Calu3 (cell line): ENCODE data around the gene TP53I11. TPM values are rescaled to one million over a fixed set of nuclear protein-coding genes. Genes with fewer than 3 reads are reported as not detected.

Experiments
- BruUV-seq: library from RNA; stranded (reverse); fragments of 400-500 nt; replicated peaks from 2 replicates; lab custom pipeline; 2021; lab: Mats Ljungman, UMichigan
- CTCF ChIA-PET: fragments of 300-600 bp; sonication (Branson Sonifier 250); formaldehyde crosslinking; loops from one replicate; lab custom pipeline; 2022; ENCODE audit warnings: antibody characterized with exemption; lab: Charles Lee
- DNase-seq: peaks from one replicate; pipeline ENCODE4 v3.0.0; 2022
- H3K27ac Mint-ChIP-seq: one replicate; pipeline ENCODE4 v1.8.0; 2022; ENCODE audit warnings: mixed read lengths; ENCODE audit not compliant: unreplicated experiment
- H3K27me3 Mint-ChIP-seq: one replicate; pipeline ENCODE4 v1.8.0; 2022; ENCODE audit warnings: mixed read lengths; ENCODE audit not compliant: unreplicated experiment
- H3K36me3 Mint-ChIP-seq: one replicate; pipeline ENCODE4 v1.8.0; 2022; ENCODE audit warnings: mild to moderate bottlenecking, moderate library complexity, mixed read lengths; ENCODE audit not compliant: insufficient read depth, unreplicated experiment
- H3K4me1 Mint-ChIP-seq: one replicate; pipeline ENCODE4 v1.8.0; 2022; ENCODE audit warnings: mild to moderate bottlenecking, low read depth, mixed read lengths; ENCODE audit not compliant: unreplicated experiment
- H3K4me3 Mint-ChIP-seq: one replicate; pipeline ENCODE4 v1.8.0; 2022; ENCODE audit warnings: mild to moderate bottlenecking, low read depth, moderate library complexity, mixed read lengths; ENCODE audit not compliant: unreplicated experiment
- H3K9me3 Mint-ChIP-seq: one replicate; pipeline ENCODE4 v1.8.0; 2022; ENCODE audit warnings: low read depth, mixed read lengths; ENCODE audit not compliant: unreplicated experiment
- intact Hi-C: fragments of 100-400 bp; cut with micrococcal nuclease; formaldehyde crosslinking; loops from one replicate; pipeline ENCODE4 v1.10.0; 2022; ENCODE audit not compliant: unreplicated experiment
- total RNA-seq: library from RNA; stranded (reverse); gene quantifications from 2 replicates; pipeline ENCODE4 v1.2.3, GENCODE V29; 2022
- TF ChIP-seq, protein P1 (sequence below): fragments of 200-600 bp; IDR thresholded peaks from one replicate; pipeline ENCODE4 v1.8.0; 2022; ENCODE audit warnings: antibody characterized with exemption; ENCODE audit not compliant: unreplicated experiment

Gene TP53I11
- total RNA-seq, 1 experiment from 2014 or later = 27.8 TPM

DNA sequence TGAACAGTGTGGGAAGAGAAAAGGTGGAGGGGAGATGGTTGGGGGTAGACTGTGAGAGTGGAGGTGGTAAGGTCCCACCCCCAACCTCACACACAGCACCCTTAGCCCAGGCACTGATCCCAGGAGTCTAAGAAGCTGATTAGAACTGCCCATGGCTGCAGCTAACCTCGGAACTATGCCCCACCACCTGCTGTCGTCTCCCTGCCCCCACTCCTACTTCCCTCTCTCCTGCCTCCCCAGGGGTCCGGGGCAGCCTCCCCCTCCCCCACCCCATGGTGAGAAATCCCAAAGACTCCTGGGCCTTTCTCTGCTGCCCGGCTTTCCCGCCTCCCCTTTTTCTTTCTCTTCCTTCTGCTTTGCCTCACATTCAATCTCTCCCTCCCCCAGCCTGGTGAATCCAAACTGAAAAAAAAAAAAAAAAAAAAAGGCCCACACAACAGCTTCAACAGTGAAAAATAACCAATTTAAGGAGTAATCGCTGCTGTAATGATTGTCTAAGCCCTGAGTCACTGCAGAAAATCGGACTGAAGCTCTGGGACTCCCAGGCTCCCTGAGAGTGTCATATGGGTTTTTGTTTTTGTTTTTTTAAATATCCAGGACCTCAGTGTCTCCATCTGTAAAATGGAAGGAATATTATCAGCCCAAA, 9.6 kb upstream of the TP53I11 start:
- intact Hi-C loops = no loop called here
- H3K27ac Mint-ChIP-seq = no peak overlapping the region
- peaks cover 20% of the 10 kb centered on the region for H3K4me1 Mint-ChIP-seq
- no peaks in the 10 kb centered on the region for H3K9me3 Mint-ChIP-seq
- no peak overlapping the region for H3K4me3 Mint-ChIP-seq
- no peak for DNase-seq
- TF ChIP-seq, protein P1, sequence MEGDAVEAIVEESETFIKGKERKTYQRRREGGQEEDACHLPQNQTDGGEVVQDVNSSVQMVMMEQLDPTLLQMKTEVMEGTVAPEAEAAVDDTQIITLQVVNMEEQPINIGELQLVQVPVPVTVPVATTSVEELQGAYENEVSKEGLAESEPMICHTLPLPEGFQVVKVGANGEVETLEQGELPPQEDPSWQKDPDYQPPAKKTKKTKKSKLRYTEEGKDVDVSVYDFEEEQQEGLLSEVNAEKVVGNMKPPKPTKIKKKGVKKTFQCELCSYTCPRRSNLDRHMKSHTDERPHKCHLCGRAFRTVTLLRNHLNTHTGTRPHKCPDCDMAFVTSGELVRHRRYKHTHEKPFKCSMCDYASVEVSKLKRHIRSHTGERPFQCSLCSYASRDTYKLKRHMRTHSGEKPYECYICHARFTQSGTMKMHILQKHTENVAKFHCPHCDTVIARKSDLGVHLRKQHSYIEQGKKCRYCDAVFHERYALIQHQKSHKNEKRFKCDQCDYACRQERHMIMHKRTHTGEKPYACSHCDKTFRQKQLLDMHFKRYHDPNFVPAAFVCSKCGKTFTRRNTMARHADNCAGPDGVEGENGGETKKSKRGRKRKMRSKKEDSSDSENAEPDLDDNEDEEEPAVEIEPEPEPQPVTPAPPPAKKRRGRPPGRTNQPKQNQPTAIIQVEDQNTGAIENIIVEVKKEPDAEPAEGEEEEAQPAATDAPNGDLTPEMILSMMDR = no peak
- BruUV-seq = no TSS peak
- peaks cover 5% of the 10 kb centered on the region for H3K36me3 Mint-ChIP-seq
- CTCF ChIA-PET = interaction anchor here (0.6 to 0.8 kb wide), 2 partner anchors 13 to 71 kb away, joined by 3 to 6 read pairs; no protein-coding TSS in a partner anchor
- peaks cover 4% of the 10 kb centered on the region for H3K27me3 Mint-ChIP-seq

DNA sequence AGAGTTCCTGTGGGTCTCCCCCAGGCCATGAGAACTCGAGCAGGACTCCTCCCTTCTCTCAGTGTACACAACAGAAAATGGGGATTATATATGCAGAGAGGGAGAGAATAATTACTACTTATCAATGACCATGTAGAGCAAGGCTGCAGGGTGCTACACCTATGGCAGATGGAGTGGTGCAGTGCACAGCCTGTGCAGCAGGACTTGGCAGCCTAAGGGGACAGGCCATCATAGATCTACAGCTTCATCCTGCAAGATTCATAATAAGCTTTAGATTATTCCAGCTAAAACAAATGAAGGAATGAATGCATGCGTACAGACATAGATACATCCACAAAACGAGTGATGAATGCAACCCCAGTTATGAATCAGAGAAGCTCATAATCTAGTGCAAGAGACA, 8.4 kb upstream of the TP53I11 start:
- intact Hi-C loops = loop anchor here (10.0 kb wide), 1 partner anchor 86 kb away; no protein-coding TSS in a partner anchor
- H3K36me3 Mint-ChIP-seq = peaks cover 5% of the 10 kb centered on the region
- TF ChIP-seq, protein P1 = no peak
- H3K4me1 Mint-ChIP-seq = peaks cover 32% of the 10 kb centered on the region
- H3K27ac Mint-ChIP-seq = no peak overlapping the region
- no peak overlapping the region for H3K4me3 Mint-ChIP-seq
- no peak for DNase-seq
- no peaks in the 10 kb centered on the region for H3K27me3 Mint-ChIP-seq
- H3K9me3 Mint-ChIP-seq = no peaks in the 10 kb centered on the region
- no TSS peak for BruUV-seq
- CTCF ChIA-PET = interaction anchor here (0.5 to 1.2 kb wide), 3 partner anchors 14 to 21 kb away, joined by 3 to 4 read pairs (median 3); no protein-coding TSS in a partner anchor

DNA sequence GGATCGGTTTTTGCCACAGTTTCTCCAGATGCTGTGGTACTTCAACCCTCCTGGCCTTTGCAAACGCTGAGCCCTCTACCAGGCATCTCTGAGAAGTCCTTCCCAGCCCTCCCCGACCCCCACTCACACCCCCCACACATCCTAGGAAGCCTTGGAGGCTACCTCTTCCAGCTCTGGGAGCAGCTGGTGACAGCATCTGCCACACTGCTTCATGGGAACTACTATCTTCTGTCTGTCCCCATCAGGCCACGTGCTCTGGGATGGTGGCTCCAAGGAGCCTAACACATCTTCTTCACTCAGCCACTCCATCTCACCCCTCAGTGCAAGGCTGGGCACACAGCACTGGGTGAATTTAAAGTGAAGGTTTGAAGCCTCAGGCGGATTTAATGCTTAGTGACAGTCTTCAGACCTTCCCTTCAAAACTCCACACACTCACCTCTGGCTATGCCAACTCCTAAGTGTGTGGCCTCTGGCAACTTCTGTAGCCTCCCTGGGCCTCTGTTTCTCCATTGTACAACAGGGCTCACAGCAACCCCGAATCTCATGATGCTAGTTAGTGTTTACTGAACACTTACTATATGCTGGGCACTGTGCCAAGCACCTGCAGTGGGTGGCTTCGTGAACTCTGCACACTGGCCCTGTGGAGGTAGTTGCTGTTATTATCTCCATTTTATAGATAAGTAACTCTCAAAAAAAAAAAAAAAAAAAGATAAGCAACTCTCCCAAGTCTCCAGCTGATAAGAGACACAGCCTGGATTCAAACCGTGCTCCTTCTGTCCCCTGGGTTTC, 7.3 kb upstream of the TP53I11 start:
- no peak for DNase-seq
- Mint-ChIP-seq H3K36me3 (peaks cover 5% of the 10 kb centered on the region), H3K9me3 (no peaks in the 10 kb centered on the region), H3K4me3 (no peak overlapping the region), H3K4me1 (peaks cover 32% of the 10 kb centered on the region), H3K27me3 (no peaks in the 10 kb centered on the region), H3K27ac (no peak overlapping the region)
- BruUV-seq = no TSS peak
- CTCF ChIA-PET = interaction anchor here (0.6 to 1.2 kb wide), 2 partner anchors 22 to 1657 kb away, joined by 3 to 4 read pairs; no protein-coding TSS in a partner anchor
- intact Hi-C loops = loop anchor here (10.0 kb wide), 1 partner anchor 87 kb away; no protein-coding TSS in a partner anchor
- TF ChIP-seq, protein P1 = no peak

DNA sequence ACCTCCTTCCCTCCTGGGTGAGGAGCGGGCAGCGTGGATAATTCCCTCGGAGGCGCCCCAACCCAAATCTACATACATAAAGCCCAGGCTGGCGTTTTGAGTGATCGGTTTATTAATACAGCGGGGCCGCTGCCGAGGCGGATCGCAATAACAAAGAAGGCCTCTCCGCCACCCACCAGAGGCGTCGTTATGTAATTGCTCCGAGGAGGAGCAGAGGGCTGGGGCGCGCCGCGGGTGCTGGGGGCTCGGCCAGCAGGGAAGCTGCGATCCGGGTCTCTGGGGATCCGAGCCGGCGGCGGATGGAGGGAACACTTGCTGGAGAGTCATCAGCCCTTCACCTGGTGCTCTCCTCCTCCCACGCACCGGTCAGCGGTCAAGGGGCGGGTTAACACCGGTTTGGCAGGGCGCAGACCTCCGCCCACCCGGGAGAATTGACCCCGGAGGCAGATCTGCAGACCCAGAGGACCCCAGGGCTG, 6.4 kb upstream of the TP53I11 start:
- TF ChIP-seq, protein P1 = no peak
- Mint-ChIP-seq H3K4me3 (no peak overlapping the region), H3K4me1 (peaks cover 32% of the 10 kb centered on the region), H3K36me3 (peaks cover 5% of the 10 kb centered on the region), H3K27me3 (no peaks in the 10 kb centered on the region), H3K27ac (no peak overlapping the region), H3K9me3 (no peaks in the 10 kb centered on the region)
- no TSS peak for BruUV-seq
- DNase-seq = no peak
- intact Hi-C loops = loop anchor here (10.0 kb wide), 1 partner anchor 88 kb away; no protein-coding TSS in a partner anchor
- CTCF ChIA-PET = no interaction called here
